GM12864 (cell line): ENCODE results near the gene MFSD12.
A peak's percentile ranks its signal among the peaks of the same experiment; 100 is the strongest.

Source experiments
- DNase-seq: peaks from one replicate; pipeline ENCODE4 v3.0.0-alpha.2; 2011; ENCODE audit warnings: low read depth
- H3K4me3 ChIP-seq: 2 replicates; pipeline ENCODE4 v1.5.1; 2011; ENCODE audit warnings: mild to moderate bottlenecking, low read depth, low read length, control low read depth
- CTCF ChIP-seq: IDR thresholded peaks from 2 replicates; pipeline ENCODE4 v1.5.1; 2011; ENCODE audit warnings: low read depth, mild to moderate bottlenecking, moderate library complexity, low read length, control low read depth, inconsistent platforms; ENCODE audit errors: missing control alignments

Gene MFSD12

GRCh38 chr19:3504735-3505134 is 52.7 kb downstream of the MFSD12 start:
- no peak for TF ChIP-seq CTCF
- H3K4me3 ChIP-seq, result peak overlapping the region; percentile 60; the same call in 1 of the 2 replicates
- no peak for DNase-seq

GRCh38 chr19:3503036-3503572 is 54.3 kb downstream of the MFSD12 start:
- TF ChIP-seq CTCF, result no peak
- no peak for DNase-seq
- no peak overlapping the region for H3K4me3 ChIP-seq

GRCh38 chr19:3501780-3502179 is 55.6 kb downstream of the MFSD12 start:
- H3K4me3 ChIP-seq, result no peak overlapping the region
- no peak for DNase-seq
- no peak for TF ChIP-seq CTCF

- peak within 1 kb of the TSS; percentile 80 for H3K4me3 ChIP-seq
- TF ChIP-seq CTCF, result no peak
- peak; percentile 98 for DNase-seq
These were observed 56.8 kb downstream of the MFSD12 start, which contains the start of gene DOHH for GRCh38 chr19:3500429-3501101. Gene DOHH, minus strand, starts transcription at chr19:3500674. Its CDS starts 3,860 bp downstream, at chr19:3496814.

GRCh38 chr19:3499738-3500428 is 57.5 kb downstream of the MFSD12 start:
- no peak for TF ChIP-seq CTCF
- peak overlapping the region; percentile 80 for H3K4me3 ChIP-seq
- no peak for DNase-seq

- no peak for TF ChIP-seq CTCF
- H3K4me3 ChIP-seq, result no peak overlapping the region
- no peak for DNase-seq
These were observed 59.4 kb downstream of the MFSD12 start for GRCh38 chr19:3497757-3498520.
